ENCODE results near the gene SUCLG2.
A peak's percentile ranks its signal among the peaks of the same experiment; 100 is the strongest.
"Not testable (repeated sequence)": the region's sequence is repeated elsewhere in the genome, so short reads cannot be mapped to it uniquely, and the experiment has no call there.

SUCLG2 gene

DNA sequence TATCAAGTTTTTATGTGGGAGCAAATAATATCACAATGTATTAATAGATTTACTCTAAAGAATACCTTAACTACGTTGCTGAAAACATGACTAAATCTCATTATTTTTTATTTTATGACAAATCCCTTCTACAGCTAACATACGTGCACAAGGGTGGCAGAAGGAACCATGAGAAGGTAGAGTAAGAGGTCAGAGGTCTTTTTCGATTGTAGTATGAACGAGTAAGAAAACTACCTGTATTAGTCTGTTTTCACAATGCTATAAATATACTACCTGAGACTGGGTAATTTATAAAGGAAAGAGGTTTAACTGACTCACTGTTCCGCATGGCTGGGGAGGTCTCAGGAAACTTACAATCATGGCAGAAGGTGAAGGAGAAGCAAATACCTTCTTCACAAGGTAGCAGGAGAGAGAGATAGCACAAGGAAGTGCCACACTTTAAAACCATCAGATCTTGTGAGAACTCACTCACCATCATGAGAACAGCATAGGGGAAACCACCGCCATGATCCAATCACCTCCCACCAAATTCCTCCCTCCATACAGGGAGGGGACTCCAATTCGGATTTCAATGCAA is 95.3 kb downstream of the SUCLG2 start:
- no peak for DNase-seq (ENCODE audit: low read depth, low spot score)

DNA sequence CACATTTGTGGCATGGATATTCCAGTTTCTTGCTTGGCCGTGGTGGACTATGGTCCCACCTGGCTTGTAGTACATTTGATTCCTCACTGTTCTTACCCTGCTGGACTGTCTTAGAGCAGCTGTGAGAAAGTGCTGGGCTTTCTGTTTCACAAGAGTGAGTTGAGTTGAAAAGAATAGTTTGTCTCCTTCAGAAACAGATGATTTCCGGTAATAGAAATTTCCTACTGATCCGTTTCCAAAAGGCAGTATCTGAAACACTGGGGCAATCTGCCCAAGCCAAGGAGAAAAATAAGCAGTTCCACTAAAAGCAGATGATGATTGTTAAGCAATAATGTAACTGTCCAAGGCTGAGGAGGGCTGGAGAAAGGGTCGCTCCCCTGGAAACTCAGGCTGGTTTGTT is 96.0 kb downstream of the SUCLG2 start:
- DNase-seq (ENCODE audit: low read depth, low spot score), result no peak

DNA sequence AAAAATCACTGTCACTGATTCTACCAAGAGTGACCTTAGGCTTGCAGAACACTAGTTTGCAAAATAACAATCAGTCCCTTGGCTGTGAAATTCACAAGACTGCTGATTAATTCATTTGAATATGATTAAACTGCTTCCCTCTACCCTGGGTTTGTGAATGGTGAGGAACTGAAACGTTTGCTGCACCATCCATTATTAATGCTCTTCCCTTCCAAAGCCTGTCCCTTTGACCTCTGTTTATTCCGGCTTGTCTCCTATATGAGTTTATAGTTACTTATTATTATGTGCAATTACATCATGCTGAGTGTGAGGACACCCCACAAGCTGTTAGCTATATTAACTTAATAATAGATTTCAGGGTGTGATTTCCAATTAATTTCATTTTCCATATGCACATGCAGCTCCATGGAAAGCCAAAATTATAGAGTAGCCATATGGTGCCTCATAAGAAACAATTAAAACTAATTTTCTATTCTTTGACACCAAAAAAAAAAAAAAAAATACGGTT is 96.5 kb downstream of the SUCLG2 start:
- DNase-seq (ENCODE audit: low read depth, low spot score), result no peak

DNA sequence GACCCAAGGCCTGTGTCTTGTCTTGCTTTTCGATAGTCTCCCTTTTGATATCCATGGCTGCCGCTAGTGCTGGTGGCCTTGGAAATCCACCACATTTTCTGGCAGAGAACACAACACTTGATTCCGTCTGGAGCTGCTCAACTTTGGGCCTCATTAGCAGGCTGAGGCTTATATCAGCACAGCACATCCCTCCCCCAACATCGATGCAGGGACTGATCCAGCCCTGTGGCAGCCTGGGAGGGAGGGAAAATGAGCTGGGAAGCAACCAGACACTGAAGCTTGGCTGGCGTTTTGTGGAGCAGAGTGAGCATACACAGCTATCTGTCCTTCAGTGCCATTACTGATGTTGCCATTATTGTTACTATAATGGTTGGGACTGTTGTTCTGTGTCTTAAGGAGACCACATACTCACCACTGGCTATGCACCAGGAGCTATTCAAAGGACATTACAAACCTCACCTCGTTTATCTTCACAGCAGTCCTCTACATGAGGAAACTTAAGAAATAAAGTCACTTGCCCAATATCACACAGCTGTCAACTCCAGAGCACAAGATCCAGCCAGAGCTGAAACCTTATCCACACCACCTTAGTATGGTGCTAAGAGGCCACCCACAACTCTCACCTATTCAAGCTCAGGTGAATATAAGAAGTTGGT is 102.9 kb downstream of the SUCLG2 start:
- no peak for DNase-seq (ENCODE audit: low read depth, low spot score)

- DNase-seq (ENCODE audit: low read depth, low spot score), result no peak
Measured at GRCh38 chr3:67550541-67550940, 103.9 kb downstream of the SUCLG2 start.

DNA sequence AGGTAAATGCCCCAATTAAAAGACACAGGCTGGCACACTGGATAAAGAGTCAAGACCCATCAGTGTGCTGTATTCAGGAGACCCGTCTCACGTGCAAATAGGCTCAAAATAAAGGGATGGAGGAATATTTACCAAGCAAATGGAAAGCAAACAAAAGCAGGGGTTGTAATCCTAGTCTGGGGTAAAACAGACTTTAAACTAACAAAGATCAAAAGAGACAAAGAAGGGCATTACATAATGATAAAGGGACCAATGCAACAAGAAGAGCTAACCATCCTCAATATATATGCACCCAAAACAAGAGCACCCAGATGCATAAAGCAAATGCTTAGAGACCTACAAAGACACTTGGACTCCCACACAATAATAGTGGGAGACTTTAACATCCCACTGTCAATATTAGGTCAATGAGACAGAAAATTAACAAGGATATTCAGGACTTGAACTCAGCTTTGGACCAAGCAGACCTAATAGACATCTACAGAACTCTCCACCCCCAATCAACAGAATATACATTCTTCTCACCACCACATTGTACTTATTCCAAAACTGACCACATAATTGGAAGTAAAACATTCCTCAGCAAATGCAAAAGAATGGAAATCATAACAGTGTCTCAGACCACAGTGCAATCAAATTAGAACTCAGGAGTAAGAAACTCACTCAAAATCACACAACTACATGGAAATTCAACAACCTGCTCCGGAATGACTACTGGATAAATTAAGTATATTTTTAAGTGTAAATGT is 111.7 kb downstream of the SUCLG2 start:
- DNase-seq (ENCODE audit: low read depth, low spot score), result not testable (repeated sequence)

GRCh38 chr3:67540198-67540894 is 114.1 kb downstream of the SUCLG2 start:
- no peak for DNase-seq (ENCODE audit: low read depth, low spot score)

GRCh38 chr3:67537203-67537602 is 117.2 kb downstream of the SUCLG2 start:
- DNase-seq (ENCODE audit: low read depth, low spot score), result not testable (repeated sequence)

DNA sequence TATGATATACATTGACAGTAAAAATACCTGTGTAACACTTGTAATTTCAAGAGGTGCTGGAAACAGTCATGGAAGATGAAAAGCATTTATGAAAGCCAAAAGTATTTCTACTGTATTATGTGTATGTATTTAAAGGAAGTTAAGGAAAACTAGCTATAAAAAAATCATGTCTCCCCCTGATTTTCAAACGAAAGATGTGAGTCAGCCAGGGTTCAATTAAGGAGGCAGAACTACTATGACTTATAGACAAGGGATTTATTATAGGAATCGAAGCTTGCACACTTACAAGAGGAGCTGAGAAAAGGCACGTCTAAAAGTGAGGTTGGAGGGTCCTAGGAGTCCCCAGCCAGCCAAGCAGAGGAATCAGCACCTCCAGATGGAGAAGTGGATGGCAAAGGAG is 119.4 kb downstream of the SUCLG2 start:
- DNase-seq (ENCODE audit: low read depth, low spot score), result no peak

DNA sequence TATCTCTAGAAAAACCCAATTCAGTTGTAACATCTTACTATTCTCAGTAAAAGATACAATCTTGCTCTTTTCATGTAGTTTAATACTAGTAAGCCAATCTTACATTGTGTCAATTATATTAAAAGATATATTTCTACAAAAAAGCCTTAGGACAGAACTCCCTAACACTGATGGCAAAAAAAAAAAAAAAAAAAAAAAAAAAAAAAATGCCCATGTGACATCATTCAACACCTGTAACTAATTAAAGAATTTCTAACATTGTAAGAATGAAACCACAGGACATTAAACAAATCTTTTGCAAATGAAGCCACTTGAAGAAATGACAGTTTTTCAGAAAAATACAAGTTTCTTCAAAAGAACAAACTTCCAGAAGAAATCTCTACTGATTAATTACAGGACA is 119.8 kb downstream of the SUCLG2 start:
- no peak for DNase-seq (ENCODE audit: low read depth, low spot score)

GRCh38 chr3:67531181-67532101 is 123.0 kb downstream of the SUCLG2 start:
- no peak for DNase-seq (ENCODE audit: low read depth, low spot score)

GRCh38 chr3:67529915-67530314 is 124.5 kb downstream of the SUCLG2 start:
- DNase-seq (ENCODE audit: low read depth, low spot score), result no peak

GRCh38 chr3:67529337-67529736 is 125.1 kb downstream of the SUCLG2 start:
- no peak for DNase-seq (ENCODE audit: low read depth, low spot score)

- peak; percentile 26 for DNase-seq (ENCODE audit: low read depth, low spot score)
Measured at GRCh38 chr3:67526246-67526645, 128.2 kb downstream of the SUCLG2 start.

- DNase-seq (ENCODE audit: low read depth, low spot score), result no peak
Measured at GRCh38 chr3:67524046-67524445, 130.4 kb downstream of the SUCLG2 start.

GRCh38 chr3:67522081-67522480 is 132.3 kb downstream of the SUCLG2 start:
- DNase-seq (ENCODE audit: low read depth, low spot score), result no peak

GRCh38 chr3:67521053-67521646 is 133.3 kb downstream of the SUCLG2 start:
- DNase-seq (ENCODE audit: low read depth, low spot score), result no peak

DNA sequence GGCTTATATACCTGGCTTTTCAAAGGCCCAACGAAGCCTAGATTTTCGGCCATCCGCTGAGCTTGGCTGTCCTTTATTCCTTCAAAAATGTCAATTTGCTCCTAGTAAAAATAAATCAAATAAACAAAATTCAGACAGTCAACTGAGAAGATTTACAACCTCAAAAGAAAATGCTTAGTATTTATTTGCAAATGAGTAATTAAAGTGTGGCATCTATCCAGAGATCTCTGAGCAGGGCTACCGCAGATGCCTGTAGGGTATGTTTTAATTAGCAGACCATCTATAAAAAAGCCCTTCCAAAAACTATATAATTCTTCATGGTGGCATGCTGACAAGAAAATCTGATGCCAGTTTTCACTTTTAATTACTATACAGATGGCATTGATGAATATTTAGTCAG is 136.2 kb downstream of the SUCLG2 start:
- DNase-seq (ENCODE audit: low read depth, low spot score), result no peak

DNA sequence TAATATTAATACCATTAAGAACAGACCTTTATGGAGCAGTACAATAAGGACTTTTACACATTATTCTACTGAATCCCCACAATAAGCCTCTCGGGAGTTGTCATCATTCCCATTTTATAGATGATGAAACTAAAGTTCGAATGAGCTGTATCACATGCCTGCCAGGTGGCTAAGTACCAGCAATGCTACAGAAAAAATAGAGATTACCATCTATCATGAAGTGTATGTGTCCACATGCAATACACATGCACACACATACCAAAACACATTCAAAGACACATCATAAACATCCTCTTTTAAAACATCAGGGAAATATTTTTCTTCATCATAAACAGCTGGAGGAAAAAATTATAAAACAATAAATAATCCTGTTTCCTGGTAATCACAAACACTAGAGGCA is 136.6 kb downstream of the SUCLG2 start:
- no peak for DNase-seq (ENCODE audit: low read depth, low spot score)

DNA sequence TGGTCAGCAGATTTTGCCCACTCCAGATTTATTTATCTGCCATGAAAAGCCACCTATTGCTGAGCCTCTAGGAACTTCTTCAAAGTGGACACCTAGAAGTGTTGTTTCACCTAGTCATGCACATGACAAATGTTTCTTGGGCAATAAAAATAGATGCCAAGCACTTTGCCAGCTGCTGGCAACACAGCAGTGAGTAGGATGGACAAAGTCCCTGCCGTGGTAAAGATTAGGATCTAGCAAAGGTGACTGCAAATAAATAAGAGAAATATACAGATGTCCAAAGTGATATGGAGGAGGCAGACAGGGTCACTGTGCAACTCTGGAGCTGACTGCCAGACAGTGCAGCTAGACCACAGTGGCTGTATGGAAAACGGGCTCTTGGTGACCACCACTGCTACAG is 137.9 kb downstream of the SUCLG2 start:
- no peak for DNase-seq (ENCODE audit: low read depth, low spot score)

DNA sequence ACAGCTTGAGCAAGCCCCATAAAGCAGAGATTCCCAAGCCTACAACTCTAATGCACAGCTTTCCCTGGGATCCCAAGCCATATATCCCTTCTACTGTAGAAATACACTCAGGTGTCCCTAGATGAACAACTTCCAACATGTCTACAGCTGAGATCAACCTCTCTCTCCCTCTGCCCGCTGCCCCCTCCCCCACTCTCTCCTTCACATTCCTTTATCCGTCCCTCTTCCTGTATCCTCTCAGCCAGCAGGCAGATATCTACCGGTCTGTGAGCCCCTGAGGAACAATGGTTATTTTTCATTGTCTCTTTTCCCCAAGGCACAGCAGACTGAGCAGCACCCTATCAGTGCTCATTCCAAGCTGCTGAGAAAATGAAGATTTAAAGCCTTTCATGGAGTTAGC is 138.6 kb downstream of the SUCLG2 start:
- DNase-seq (ENCODE audit: low read depth, low spot score), result no peak

Measured in smooth muscle cell of the brain vasculature (primary cell).